HepG2 (cell line): ENCODE results near the gene PMM2. TPM values are rescaled to one million over a fixed set of nuclear protein-coding genes. Genes with fewer than 3 reads are reported as not detected.
A peak's percentile ranks its signal among the peaks of the same experiment; 100 is the strongest.

Experiments
- DNMT1 ChIP-seq: sonication (generic); formaldehyde crosslinking; IDR thresholded peaks from 2 replicates; pipeline ENCODE4 v1.5.1; 2020; ENCODE audit warnings: mild to moderate bottlenecking, missing genetic modification reagents
- GPN1 ChIP-seq: sonication (generic); formaldehyde crosslinking; IDR thresholded peaks from 2 replicates; pipeline ENCODE4 v1.5.1; 2020; ENCODE audit warnings: missing genetic modification reagents, borderline replicate concordance
- HIVEP1 ChIP-seq: sonication (generic); formaldehyde crosslinking; IDR thresholded peaks from 2 replicates; pipeline ENCODE4 v1.4.0; 2020; ENCODE audit warnings: mild to moderate bottlenecking, missing genetic modification reagents
- JDP2 ChIP-seq: sonication (generic); formaldehyde crosslinking; IDR thresholded peaks from 2 replicates; pipeline ENCODE4 v1.8.1; 2022; ENCODE audit warnings: missing genetic modification reagents, borderline replicate concordance
- MAFK ChIP-seq, 2 experiments: IDR thresholded peaks in 1 of 2; conservative IDR thresholded peaks in 1 of 2; 2 replicates each; pipeline ENCODE4 v1.6.1; 2011; ENCODE audit warnings: improper control_type of control experiment in 2 of 2, low read length in 2 of 2
- PCBP2 ChIP-seq: fragments of 200-400 bp; formaldehyde crosslinking; optimal IDR thresholded peaks from 2 replicates; pipeline ENCODE3; 2018; ENCODE audit warnings: low read length, low read depth; ENCODE audit not compliant: poor library complexity, severe bottlenecking
- RELA ChIP-seq: sonication (generic); formaldehyde crosslinking; IDR thresholded peaks from 2 replicates; pipeline ENCODE4 v1.4.0; 2020; ENCODE audit warnings: missing genetic modification reagents
- ZNF224 ChIP-seq: sonication (generic); formaldehyde crosslinking; IDR thresholded peaks from 2 replicates; pipeline ENCODE4 v1.5.0; 2020; ENCODE audit warnings: mild to moderate bottlenecking, missing genetic modification reagents
- ZNF263 ChIP-seq: sonication (generic); formaldehyde crosslinking; IDR thresholded peaks from 2 replicates; pipeline ENCODE4 v1.4.0; 2020; ENCODE audit warnings: missing genetic modification reagents
- ZNF407 ChIP-seq: sonication (generic); formaldehyde crosslinking; IDR thresholded peaks from one replicate; pipeline ENCODE4 v1.5.1; 2020; ENCODE audit warnings: mild to moderate bottlenecking, missing genetic modification reagents; ENCODE audit errors: not compliant biosample characterization
- ZNF512B ChIP-seq: sonication (generic); formaldehyde crosslinking; IDR thresholded peaks from 2 replicates; pipeline ENCODE4 v1.5.1; 2020; ENCODE audit warnings: missing genetic modification reagents, mild to moderate bottlenecking, borderline replicate concordance
- polyA plus RNA-seq, 8 experiments: library from polyadenylated mRNA; depleted of rRNA in 3 of 8; stranded (reverse) in 7 of 8; unstranded in 1 of 8; fragments of >200 nt; fragmentation: Illumina TruSeq in 4 of 8; extraction: Trizol in 4 of 8; gene quantifications; 2 replicates each; pipeline versions ENCODE4 v1.2.1 to v1.2.3, GENCODE V29; 2011 to 2016; ENCODE audit warnings: low read depth in 4 of 8, missing spikeins in 1 of 8, mixed read lengths in 1 of 8; ENCODE audit not compliant: insufficient read depth in 1 of 8
- total RNA-seq, 5 experiments: library from RNA; depleted of rRNA; stranded (reverse); fragments of >200 nt; fragmentation: Illumina TruSeq; extraction: Trizol; gene quantifications; 2 replicates each; pipeline ENCODE4 v1.2.3, GENCODE V29; 2016; ENCODE audit warnings: low read depth in 1 of 5
- TF ChIP-seq, protein P1 (sequence below): sonication (generic); formaldehyde crosslinking; IDR thresholded peaks from 2 replicates; pipeline ENCODE4 v1.8.1; 2023; ENCODE audit warnings: mild to moderate bottlenecking, missing genetic modification reagents
- TF ChIP-seq, protein P2 (sequence below): sonication (generic); formaldehyde crosslinking; IDR thresholded peaks from 2 replicates; pipeline ENCODE4 v1.4.0; 2020; ENCODE audit warnings: missing genetic modification reagents

PMM2 gene
- total and polyA plus RNA-seq, 2 of the 13 experiments (the other 11 are each of a cell fraction or from before 2014, with no cell fraction given): 52.2 to 93.7 TPM

GRCh38 chr16:8869212-8869987 is 71.8 kb downstream of the PMM2 start (continued):
- no peak; the same call in 1 of the 2 replicates for TF ChIP-seq HIVEP1
- 0 out of 2 replicates have a peak, but pooled peaks have one; percentile 66 for TF ChIP-seq DNMT1 (CRISPR knock-in tag)
- TF ChIP-seq ZNF263 (CRISPR knock-in tag): 0 out of 2 replicates have a peak, but pooled peaks have one; percentile 13
- TF ChIP-seq, protein P1, sequence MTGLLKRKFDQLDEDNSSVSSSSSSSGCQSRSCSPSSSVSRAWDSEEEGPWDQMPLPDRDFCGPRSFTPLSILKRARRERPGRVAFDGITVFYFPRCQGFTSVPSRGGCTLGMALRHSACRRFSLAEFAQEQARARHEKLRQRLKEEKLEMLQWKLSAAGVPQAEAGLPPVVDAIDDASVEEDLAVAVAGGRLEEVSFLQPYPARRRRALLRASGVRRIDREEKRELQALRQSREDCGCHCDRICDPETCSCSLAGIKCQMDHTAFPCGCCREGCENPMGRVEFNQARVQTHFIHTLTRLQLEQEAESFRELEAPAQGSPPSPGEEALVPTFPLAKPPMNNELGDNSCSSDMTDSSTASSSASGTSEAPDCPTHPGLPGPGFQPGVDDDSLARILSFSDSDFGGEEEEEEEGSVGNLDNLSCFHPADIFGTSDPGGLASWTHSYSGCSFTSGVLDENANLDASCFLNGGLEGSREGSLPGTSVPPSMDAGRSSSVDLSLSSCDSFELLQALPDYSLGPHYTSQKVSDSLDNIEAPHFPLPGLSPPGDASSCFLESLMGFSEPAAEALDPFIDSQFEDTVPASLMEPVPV (CRISPR knock-in tag): peak; percentile 45; the same call in 1 of the 2 replicates
- TF ChIP-seq, protein P2, sequence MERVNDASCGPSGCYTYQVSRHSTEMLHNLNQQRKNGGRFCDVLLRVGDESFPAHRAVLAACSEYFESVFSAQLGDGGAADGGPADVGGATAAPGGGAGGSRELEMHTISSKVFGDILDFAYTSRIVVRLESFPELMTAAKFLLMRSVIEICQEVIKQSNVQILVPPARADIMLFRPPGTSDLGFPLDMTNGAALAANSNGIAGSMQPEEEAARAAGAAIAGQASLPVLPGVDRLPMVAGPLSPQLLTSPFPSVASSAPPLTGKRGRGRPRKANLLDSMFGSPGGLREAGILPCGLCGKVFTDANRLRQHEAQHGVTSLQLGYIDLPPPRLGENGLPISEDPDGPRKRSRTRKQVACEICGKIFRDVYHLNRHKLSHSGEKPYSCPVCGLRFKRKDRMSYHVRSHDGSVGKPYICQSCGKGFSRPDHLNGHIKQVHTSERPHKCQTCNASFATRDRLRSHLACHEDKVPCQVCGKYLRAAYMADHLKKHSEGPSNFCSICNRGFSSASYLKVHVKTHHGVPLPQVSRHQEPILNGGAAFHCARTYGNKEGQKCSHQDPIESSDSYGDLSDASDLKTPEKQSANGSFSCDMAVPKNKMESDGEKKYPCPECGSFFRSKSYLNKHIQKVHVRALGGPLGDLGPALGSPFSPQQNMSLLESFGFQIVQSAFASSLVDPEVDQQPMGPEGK (CRISPR knock-in tag): peak; percentile 95
- no peak for TF ChIP-seq ZNF224 (CRISPR knock-in tag)
- no peak for TF ChIP-seq GPN1
- no peak for TF ChIP-seq JDP2 (CRISPR knock-in tag)
- TF ChIP-seq RELA (CRISPR knock-in tag): no peak
- peak; percentile 72 for TF ChIP-seq ZNF407 (CRISPR knock-in tag)
- TF ChIP-seq ZNF512B (CRISPR knock-in tag): no peak; the same call in 1 of the 2 replicates
- no peak for TF ChIP-seq MAFK (conservative IDR thresholded peaks at IDR 0.05 in 1 of 2, IDR thresholded peaks at IDR 0.05 in 1 of 2; ENCODE audit: low read length in 2 of 2)
- no peak for TF ChIP-seq PCBP2
